ENCODE data around the gene ARHGEF16. TPM values are rescaled to one million over a fixed set of nuclear protein-coding genes. Genes with fewer than 3 reads are reported as not detected.

The ARHGEF16 gene
- total RNA-seq, 1 donor from 2014 or later = 1.7 TPM

DNA sequence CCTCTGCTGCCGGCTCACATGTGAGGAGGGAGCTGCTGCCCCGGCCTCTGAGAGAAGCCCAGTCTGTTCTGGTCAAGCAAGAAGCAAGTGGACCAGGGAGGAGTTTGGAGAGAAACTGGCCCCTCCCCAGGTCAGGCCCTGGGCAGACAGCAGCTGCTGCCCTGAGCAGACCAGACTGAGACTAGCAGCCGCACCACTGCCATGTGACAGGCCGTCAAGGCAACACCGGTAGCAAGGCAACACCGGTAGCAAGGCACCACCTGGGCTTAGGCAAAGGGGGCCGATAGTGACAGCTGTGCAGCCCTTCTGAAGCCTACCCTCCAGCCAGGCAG lies 50.3 kb downstream of the ARHGEF16 start:
- no peak for ATAC-seq
- no peak for DNase-seq
- intact Hi-C loops (cut with micrococcal nuclease) = no loop called here

DNA sequence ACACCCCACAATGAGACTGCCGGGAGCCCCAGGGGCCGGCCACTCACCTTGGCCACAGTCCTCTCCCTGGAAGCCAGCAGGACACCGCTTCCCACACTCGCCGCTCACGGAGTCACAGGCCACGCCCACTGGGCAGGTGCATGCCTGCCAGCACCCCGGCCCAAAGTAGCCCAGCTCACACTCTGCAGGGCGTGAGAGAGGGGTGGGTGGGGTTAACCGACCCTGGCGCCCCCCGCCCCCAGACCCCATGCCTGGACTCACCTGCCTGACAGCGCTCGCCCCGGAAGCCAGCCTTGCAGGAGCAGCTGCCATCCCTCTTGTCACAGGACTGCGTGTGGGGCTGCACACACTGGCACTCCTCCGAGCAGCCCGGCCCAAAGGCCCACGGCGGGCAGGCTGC lies 50.7 kb downstream of the ARHGEF16 start:
- intact Hi-C loops (cut with micrococcal nuclease) = no loop called here
- ATAC-seq = no peak
- DNase-seq = no peak

DNA sequence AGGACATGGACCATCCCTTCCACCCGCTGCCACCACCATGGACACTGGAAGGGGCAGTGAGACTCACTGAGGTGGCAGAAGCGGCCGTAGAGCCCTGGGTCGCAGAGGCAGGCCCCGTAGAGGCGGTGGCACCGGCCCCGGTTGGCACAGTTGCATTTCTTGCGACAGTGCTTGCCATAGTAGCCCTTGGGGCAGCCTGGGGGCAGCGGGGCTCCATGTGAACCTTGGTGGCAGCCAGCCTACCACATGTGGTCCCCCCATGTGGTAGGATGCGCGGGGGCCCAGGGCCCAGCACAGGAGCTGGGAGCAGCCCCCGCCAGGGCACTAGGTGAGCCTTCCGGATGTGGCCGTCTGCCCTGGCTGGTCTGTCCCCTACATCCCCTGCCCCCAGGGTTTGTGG lies 51.6 kb downstream of the ARHGEF16 start:
- no peak for ATAC-seq
- intact Hi-C loops (cut with micrococcal nuclease) = no loop called here
- DNase-seq = no peak

DNA sequence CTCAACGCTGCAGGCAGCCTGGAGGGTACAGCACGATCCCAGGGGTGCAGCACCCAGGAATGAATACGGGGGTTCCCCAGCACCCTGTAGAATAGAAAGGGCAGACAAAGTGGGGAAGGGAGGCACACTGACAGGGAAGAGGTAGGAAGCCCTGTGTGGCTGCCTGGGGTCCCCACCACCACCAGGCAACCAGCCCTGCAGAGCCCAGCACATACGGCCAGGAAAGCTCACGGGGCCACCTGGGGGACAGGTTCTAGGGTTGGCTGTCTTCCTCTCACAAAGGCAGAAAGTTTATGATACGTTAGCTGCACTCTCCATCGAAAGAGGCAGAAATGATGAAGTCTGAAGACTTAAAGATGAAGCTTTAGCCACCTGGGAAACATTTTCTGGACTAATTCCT lies 52.5 kb downstream of the ARHGEF16 start:
- ATAC-seq (no peak), DNase-seq (no peak)
- intact Hi-C loops (cut with micrococcal nuclease) = no loop called here

DNA sequence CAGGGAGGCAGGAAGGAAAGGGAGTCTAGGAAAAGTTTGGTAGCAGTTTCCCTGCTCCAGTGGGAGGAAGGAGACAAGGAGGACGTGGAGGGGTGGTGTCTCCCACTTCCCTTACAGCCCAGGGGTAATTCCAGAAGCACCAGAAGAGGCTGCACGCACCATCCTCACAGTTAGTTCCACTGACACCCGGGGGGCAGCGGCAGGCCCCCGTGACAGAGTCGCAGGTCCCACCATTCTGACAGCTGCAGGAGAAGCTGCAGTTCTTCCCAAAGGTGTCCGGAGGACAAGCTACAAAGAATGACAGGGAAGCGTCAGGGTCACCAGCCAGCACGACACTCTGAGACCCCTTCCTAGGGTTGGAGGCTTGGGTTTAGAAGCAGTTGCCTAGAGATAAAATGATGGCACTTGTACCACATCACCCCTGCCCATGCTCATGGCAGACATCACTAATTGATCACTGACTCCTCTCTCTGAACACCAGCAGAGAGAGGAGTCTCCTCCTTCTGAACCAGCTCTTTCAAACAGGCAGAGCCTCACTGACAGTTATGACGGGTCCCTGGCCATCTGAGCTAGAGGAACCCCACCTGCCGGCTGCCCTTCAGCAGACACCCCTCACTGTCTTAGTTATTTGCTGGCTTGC lies 53.3 kb downstream of the ARHGEF16 start:
- ATAC-seq (no peak), DNase-seq (no peak)
- intact Hi-C loops (cut with micrococcal nuclease) = no loop called here

DNA sequence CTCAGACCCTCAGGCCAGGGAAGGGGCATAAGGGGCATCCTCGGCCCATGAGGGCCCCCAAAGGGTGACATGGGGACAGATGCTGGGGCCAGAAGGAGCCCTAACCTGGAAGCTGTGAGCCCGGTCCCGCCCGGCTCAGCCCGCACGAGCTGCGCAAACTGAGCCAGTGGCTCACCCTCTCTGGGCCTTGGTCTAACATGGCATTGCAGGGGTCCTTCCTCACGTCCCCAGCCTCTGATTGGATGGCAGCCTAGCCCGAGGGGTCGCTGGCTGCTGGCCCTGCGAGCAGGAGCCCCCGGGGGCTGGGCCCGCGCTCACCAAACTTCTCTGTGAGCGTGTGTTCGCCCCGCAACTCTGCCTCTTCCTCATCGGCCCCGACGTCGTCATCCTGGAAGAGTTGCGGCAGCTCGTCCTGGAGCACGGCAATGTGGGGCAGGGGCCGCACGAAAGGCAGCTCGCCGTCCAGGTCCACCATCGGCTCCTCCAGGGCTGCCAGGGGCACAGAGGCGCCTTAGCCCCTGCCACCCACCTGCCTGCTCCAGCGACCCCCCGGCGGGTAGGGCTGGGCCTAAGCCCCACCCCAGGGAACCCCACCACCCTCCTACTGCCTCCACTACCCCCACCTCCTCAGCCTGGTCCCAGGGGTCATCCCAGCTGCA lies 54.4 kb downstream of the ARHGEF16 start:
- no peak for DNase-seq
- intact Hi-C loops (cut with micrococcal nuclease) = no loop called here
- ATAC-seq = no peak

DNA sequence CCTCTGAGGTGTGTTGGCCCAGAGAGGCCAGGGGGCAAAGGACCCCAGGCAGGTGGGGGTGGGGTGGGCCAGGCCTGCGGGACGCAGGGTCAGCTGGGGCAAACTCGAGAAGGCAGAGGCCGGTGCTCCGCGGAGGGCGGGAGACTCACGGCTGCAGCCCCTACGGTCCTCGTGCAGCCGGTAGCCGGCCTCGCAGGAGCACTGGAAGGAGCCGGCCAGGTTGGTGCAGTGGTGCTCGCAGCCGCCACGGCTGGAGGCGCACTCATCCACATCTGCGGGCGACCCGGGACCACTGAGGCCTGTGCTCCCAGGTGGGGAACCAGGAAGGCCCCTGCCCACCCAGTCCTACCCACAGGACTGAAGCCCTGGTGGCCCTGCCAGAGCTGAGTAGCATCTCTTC lies 55.3 kb downstream of the ARHGEF16 start:
- no peak for ATAC-seq
- intact Hi-C loops (cut with micrococcal nuclease) = no loop called here
- no peak for DNase-seq

DNA sequence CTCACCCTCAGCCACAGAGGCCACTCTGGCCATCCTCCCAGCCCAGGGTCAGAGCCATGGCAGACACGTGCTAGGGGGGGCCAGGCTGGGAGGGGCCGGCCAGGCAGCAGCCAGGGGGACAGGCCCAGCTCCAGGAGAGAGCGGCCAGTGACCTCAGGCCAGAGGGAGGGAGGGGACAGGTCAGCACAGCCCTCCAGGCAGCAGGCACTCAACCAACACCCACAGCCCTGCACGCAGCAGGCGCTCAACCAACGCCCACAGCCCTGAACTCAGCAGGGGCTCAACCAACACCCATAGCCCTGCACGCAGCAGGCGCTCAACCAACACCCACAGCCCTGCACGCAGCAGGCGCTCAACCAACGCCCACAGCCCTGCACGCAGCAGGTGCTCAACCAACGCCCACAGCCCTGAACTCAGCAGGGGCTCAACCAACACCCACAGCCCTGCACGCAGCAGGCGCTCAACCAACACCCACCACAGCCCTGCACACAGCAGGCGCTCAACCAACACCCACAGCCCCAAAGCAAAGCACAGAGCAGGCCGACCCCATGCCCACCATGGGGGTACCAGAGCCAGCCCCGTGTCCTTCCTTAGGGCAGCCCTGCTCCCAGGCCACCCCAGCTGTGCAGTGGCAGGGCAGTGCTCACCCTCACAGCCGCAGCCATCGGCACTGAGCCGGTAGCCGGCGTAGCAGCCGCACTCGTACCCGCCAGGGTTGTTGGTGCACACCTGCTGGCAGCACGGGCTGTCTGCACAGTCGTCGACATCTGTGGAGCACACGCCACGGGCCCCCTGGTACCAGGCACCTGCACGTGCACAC lies 55.9 kb downstream of the ARHGEF16 start:
- no peak for DNase-seq
- no peak for ATAC-seq
- intact Hi-C loops (cut with micrococcal nuclease) = no loop called here

DNA sequence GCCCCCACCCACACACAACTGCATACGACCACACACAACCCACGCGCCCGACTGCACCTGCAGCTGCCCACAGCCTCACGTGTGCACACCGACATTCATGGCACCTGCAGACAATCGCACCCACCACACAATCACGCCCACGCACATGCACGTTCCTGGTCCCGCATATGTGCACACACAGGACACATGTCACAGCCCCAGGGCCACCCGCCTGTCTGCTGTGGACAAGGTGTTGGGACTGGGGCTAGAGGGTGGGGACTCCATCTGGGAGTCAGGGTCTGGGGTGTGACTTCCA lies 56.4 kb downstream of the ARHGEF16 start:
- ATAC-seq (no peak), DNase-seq (no peak)
- intact Hi-C loops (cut with micrococcal nuclease) = no loop called here

DNA sequence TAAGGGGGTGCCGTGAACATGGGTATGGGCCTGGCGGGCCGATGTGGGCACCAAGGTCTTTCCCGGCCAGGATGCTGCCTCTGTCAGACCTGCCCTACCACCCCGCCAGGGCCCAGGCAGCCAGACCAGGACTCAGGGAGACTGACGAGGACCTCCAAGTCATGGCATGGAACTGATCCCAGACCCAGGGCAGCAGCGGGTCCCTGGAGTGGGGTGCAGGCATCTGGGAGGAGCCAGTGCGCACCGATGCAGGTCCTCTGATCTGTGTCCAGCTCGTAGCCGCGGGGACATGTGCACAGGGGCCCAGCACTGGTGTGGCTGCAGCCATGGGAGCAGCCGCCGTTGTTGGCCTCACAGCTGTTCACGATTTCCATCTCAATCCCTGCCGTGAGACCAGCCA lies 56.8 kb downstream of the ARHGEF16 start:
- intact Hi-C loops (cut with micrococcal nuclease) = no loop called here
- ATAC-seq (no peak), DNase-seq (no peak)

DNA sequence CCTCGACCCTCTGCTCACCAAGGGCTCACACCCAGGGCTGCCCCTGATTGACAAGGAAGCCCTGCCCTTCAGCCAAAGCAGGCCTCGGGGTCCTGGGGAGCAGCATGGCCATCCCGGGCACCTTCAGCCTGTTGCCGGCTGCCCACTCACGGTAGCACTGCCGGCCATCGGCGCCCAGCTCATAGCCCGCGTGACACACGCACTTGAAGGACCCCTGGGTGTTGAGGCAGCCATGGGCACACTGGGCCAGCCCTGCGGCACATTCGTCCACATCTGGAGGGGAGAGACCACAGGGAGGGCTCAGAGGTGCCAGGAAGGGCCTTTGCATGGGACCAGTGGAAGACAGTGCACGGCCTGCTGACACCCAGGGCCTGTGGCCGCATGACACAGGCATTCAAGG lies 57.4 kb downstream of the ARHGEF16 start:
- intact Hi-C loops (cut with micrococcal nuclease) = no loop called here
- DNase-seq (no peak), ATAC-seq (no peak)

DNA sequence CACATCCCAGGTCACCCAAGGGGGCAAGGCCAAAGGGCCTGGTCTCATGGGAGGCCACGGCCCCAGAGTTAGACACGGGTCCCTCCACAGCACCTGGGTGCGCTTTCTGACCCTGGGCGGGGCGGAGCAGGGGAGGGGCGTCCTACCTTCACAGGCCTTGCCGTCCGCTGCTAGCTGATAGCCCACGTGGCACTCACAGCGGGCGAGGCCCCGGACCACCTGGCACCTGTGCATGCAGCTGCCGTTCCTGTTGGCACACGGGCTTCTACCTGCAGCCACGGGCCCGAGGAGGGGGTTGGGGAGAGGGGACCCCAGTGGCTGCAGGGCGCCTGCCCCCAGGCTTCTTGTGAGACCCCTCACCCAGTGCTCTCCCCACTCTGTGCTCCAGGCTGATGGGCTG lies 59.9 kb downstream of the ARHGEF16 start:
- no peak for ATAC-seq
- DNase-seq = no peak
- intact Hi-C loops (cut with micrococcal nuclease) = no loop called here

DNA sequence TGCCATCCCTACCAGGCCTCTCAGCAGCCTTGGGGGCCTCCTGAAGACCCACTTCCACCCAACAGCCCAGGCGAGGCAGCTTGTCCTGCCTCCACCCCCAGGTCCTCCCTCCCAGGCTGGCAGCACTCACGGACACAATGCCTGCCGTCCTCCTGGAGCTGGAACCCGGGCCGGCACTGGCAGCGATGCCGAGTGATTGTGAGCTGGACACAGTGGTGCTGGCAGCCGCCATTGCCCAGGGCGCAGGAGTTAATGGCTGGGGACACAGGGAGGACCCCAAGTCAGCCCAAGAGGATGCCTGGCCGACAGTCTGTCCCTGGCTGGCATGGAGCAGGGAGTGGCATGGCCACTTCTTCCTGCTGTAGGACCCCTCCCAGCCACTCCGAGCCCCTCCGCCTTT lies 60.8 kb downstream of the ARHGEF16 start:
- ATAC-seq = no peak
- no peak for DNase-seq
- intact Hi-C loops (cut with micrococcal nuclease) = no loop called here

DNA sequence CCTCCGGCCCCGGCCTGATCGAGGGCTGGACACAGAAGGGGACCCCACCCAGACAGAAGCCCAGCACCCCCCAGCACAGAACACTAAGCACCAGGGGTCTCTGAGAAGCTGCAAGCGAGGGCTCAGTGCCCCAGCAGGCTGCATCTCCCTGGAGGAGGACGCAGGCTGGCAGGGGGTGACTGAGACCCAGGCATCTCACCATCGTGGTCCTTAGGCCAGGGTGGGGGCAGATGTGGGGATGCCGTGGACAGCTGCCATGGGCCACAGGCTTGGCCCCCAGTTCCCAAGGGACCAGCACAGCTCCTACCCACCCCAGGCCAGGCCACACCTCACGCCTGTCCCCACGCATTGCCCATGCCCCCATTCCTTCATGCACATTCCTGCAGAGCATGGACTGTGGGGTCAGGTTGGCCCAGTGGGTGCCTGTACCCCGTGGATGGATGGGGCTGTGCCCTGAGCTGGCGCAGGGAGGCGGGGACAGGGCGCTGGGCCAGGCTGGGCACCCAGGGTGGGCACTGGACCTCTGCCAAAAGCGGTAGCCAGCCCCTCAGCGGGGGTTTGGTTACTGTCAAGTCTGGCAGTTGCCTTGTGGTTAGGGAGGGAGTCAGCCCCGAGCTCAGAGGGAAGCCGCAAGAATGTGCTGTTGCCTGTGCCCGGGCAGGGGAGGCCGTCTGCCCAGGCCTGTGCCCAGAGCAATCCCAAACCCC lies 61.5 kb downstream of the ARHGEF16 start:
- no peak for ATAC-seq
- intact Hi-C loops (cut with micrococcal nuclease) = no loop called here
- DNase-seq = no peak

DNA sequence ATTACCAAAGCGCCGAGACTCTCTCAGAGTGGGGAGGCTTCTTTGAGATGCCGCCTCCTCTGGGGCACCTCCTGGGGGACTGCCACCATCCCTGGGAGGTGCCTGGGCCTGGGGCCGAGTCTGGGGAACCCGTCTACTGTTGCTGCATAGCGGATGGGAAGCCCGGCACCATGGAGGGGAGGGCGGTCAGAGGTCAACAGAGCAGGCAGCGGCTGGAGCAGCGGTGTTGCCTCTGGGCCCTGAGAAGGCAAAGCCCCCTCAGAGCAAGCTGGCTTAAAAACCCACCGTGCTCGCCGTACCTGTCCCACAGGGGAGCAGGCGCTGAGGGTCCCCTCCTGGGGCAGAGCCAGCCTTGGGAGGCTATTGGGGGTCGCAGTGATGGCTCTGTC lies 62.0 kb downstream of the ARHGEF16 start:
- DNase-seq = no peak
- no peak for ATAC-seq
- intact Hi-C loops (cut with micrococcal nuclease) = no loop called here

DNA sequence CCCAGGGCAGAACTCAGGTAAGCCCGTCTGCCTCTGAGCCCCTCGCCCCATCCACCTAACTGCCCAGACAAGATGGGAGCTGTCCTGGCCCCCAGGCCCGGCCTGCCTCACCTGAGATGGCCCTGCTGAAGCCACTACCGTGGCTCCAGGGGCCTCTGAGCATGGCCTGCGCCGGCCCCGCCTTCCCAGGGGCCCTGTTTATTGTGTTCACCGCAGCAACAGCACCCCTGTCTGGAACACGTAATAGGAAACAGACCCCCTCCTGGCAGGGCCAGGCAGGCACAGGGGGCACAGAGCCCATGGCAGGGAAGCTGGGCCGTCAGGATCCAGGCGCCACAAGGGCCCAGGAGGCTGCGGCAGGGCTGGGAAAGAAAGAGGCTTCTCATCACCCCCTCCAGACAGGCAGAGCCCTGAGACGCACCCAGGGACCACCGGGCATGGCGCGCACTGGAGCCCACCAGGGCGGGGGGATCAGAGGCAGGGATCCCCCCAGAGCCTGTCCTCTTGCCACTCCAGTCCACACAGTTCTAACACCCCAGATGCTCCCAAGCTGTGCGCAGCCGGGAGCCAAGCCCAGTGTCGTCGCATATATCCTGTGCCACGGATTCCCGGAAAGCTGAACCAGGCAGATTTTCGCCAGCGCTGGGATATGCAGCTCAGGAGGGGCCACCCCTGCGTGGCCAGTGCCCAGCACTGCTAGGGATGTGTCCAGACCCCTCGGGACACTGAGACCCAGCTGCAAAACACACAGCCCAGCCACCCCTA lies 62.6 kb downstream of the ARHGEF16 start:
- DNase-seq = no peak
- intact Hi-C loops (cut with micrococcal nuclease) = no loop called here

DNA sequence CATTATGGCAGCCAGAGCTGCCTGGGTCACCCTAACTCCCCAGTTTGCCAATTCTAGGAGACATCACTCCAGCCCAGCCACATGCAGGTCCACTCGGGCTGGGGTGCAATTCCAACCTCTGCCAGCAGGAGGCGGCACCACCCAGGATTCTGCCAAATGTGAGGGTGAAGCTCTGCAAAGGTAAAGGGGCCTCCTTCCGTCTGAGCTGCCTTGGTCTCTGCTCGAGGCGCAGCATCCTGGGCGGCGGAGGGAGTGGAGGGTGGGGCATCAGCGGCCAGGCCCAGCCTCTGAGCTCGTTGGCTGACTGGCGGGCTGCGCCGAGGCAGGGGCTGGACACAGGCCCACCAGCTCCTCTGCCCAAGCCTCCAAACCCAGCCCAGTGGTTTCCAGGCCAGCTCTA lies 63.8 kb downstream of the ARHGEF16 start:
- ATAC-seq (no peak), DNase-seq (no peak)
- intact Hi-C loops (cut with micrococcal nuclease) = no loop called here

More for the DNA sequence above, 62.6 kb downstream of the ARHGEF16 start:
- no peak for ATAC-seq

DNA sequence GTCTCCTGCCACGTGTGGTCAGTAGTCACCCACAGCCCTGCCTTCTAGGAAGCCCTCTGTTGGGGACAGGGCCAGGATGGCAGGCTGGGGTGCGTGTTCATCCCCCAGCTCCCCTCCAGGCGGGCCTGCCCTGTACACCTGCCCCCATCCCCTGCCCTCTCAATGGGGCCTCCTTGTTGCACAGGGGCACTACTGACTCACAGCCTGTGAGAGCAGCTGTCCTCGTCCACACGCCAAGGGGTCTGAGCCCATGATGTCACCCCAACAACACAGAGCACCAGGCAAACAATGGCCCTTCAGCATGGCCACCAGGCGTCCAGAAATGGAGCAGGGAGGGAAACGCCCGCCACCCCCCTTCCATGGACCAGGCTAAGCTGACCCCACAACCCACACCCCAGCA lies 64.3 kb downstream of the ARHGEF16 start:
- DNase-seq (no peak), ATAC-seq (no peak)
- intact Hi-C loops (cut with micrococcal nuclease) = no loop called here

DNA sequence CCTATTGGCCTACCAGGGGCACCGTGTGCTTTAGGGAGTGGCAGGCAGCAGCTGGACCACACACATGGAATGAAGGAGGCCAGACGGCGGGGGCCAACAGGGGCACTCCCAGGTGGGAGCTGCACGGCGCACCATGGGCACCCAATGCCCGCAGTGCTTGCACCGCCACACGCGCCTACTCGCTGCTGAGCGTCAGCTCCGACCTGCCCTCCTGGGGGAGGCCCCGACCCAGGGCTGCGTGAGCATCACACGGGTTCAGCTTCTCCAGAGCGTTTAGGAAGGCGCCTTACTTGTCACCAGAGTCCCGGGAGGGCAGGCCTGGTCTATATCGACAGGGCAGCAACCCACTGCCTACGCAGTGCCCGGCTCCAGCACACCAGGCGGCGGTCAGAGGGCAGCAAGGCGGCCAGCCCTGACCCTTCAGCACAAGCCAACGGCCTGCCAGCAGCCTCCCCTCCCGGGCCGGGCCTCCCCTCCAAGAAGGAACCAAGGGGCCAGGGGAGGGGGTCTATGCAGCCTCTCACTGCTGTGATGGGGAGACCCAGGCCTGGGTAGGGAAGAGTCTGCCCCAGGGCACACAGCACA lies 64.9 kb downstream of the ARHGEF16 start:
- no peak for DNase-seq
- no peak for ATAC-seq
- intact Hi-C loops (cut with micrococcal nuclease) = no loop called here
